Activated naive CD8-positive, alpha-beta T cell treated with anti-CD3 and anti-CD28 coated beads, Interleukin-2, amount 50 U/mL, for 24 hours (primary cell): ENCODE results near the gene ICOSLG.
A peak's percentile ranks its signal among the peaks of the same experiment; 100 is the strongest.
"Not testable (repeated sequence)": the region's sequence is repeated elsewhere in the genome, so short reads cannot be mapped to it uniquely, and the experiment has no call there.

Source experiments
- ATAC-seq: fragments of 150-1000 bp; cut with Tn5 transposase; one replicate; pipeline ENCODE4 v1.10.0; 2021
- DNase-seq: peaks from one replicate; pipeline ENCODE4 v3.0.0; 2021
- H3K27ac Mint-ChIP-seq: one replicate; pipeline ENCODE4 v1.8.0; 2021; ENCODE audit warnings: mild to moderate bottlenecking, mixed read lengths
- H3K27me3 Mint-ChIP-seq: one replicate; pipeline ENCODE4 v1.8.0; 2021; ENCODE audit warnings: mixed read lengths
- H3K36me3 Mint-ChIP-seq: one replicate; pipeline ENCODE4 v1.8.0; 2021; ENCODE audit warnings: low read depth, mixed read lengths
- H3K4me1 Mint-ChIP-seq: one replicate; pipeline ENCODE4 v1.8.0; 2021; ENCODE audit warnings: mixed read lengths
- H3K4me3 Mint-ChIP-seq: one replicate; pipeline ENCODE4 v1.8.0; 2021; ENCODE audit warnings: mild to moderate bottlenecking, moderate library complexity, mixed read lengths
- H3K9me3 Mint-ChIP-seq: one replicate; pipeline ENCODE4 v1.8.0; 2021; ENCODE audit warnings: mixed read lengths

ICOSLG gene

DNA sequence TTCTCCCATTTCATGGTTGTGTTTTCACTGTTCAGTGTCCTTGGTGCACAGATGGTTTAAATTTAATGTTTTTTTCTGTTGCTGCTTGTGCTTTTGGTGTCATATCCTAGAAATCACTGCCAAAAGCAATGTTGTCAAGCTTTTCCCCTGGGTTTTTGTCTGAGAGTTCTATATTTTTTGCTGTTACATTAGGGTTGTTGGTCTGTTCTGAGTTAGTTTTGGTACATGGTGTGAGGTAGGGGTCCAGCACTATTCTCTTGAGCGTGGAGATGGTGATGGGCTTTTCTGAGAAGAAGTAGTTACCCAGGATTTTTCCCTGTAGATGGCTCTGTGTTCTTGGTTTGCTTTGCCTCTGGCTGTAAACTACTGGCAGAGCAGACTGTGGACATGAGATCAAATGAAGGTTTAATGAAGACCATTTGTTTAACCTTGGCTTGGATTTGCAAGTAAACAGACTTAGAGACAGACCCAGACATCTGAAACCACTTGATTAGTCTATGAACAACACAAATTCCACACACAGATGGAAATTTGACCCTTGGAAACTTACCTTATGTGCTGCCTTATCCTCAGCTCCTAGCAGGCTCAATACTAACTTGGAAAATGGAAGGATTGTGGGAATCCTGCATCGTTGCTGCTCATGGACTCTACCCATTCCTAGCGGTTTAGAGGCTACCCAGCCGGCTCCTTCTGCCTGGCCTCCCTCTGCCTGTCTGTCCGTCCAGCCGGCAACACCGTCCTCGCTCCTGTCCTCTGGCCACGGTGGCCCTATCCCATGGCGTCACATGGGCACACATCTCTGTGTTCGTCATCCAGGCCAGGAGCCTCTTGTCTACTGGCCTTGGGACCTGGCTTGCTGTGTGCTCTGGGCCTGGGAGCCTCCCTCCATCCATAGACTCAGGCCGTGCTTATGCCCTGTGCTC is 50.1 kb downstream of the ICOSLG start:
- H3K27ac Mint-ChIP-seq: not testable (repeated sequence)

DNA sequence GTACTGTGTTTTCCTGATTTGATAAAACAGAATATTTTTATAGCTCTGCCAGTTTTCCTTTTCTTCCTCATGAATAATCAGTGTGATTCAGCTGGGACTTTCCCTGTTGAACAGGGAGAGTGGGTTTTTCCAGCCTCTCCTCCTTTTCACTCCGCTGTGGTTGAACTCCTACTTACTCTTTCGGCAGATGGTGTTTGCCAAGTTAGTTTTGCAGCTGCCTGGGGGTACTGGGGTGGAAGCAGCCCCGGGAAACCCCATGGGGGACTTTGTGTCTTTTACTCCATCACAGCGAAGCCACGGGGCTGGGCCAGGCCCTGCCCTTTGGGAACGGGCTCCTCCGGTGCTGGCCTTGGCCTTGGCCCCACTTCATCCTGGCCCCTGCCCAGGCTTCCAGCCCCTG is 55.9 kb downstream of the ICOSLG start:
- not testable (repeated sequence) for H3K27me3 Mint-ChIP-seq, H3K36me3 Mint-ChIP-seq, H3K27ac Mint-ChIP-seq, H3K4me1 Mint-ChIP-seq, H3K4me3 Mint-ChIP-seq, DNase-seq, H3K9me3 Mint-ChIP-seq
- peak; percentile 46 for ATAC-seq

More for the DNA sequence above, 50.1 kb downstream of the ICOSLG start:
- not testable (repeated sequence) for H3K4me3 Mint-ChIP-seq, H3K9me3 Mint-ChIP-seq, H3K4me1 Mint-ChIP-seq, DNase-seq, H3K27me3 Mint-ChIP-seq, ATAC-seq, H3K36me3 Mint-ChIP-seq

DNA sequence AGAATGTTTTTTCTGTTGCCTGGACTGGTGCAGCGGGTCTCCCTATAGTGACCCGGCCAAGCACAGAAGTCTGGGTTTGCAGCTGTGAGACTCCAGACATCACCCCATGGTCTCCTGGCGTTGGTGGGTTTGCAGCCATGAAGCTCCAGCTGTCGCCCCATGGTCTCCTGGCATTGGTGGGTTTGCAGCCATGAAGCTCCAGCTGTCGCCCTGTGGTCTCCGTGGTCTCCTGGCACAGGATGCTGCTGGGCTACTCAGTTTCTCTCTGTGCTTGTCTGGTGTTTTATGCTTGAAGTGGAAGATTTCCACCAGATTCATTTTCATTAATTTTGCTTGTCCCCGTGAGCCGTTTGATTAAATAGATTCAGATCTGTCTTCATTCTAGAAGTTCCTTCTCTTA is 58.5 kb downstream of the ICOSLG start:
- H3K4me1 Mint-ChIP-seq, ATAC-seq, H3K4me3 Mint-ChIP-seq, H3K27me3 Mint-ChIP-seq, H3K9me3 Mint-ChIP-seq, H3K36me3 Mint-ChIP-seq, H3K27ac Mint-ChIP-seq, DNase-seq: not testable (repeated sequence)

DNA sequence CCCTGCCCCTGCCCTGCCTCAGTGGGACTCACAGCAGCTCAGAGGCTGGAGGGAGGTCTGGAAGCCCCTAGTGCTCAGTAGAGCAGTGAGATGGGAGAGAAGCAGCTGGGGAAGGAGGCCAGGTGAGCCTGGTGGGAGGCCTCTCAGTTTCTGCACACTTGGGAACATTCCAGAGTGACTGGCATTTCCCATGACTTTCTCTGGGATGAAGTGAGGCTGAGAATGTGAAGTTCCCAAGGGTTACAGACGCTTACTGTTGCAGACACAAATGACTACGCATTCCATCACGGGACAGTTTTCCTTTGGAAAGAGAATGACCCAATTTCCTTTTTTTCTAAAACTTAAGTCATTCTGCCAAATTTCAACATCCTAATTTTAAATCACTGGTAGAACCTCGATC is 59.2 kb downstream of the ICOSLG start:
- H3K36me3 Mint-ChIP-seq, H3K4me1 Mint-ChIP-seq, H3K27ac Mint-ChIP-seq, ATAC-seq, H3K9me3 Mint-ChIP-seq, H3K4me3 Mint-ChIP-seq, DNase-seq, H3K27me3 Mint-ChIP-seq: not testable (repeated sequence)

DNA sequence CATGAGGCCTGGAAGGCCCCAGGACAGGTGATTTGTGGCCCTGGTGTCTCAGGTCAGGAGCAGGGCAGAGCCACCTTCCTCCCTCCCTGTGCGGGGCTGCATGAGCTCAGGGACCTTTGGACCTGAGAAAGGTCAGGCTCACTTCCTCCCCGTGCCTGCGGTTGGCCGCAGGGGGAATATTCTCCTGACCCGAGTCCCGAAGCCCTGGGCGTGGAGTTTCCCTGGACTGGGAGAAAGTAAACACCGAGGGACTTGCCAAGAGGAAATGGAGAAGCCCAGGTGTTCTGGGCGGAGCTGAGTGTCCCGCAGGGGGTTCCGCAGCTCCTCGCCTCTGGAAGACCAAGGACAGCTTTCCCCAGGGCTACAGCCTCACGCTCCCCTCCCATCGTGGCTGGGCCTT is 64.6 kb downstream of the ICOSLG start:
- not testable (repeated sequence) for H3K27ac Mint-ChIP-seq, H3K4me1 Mint-ChIP-seq, H3K4me3 Mint-ChIP-seq, ATAC-seq, H3K36me3 Mint-ChIP-seq, H3K9me3 Mint-ChIP-seq, DNase-seq, H3K27me3 Mint-ChIP-seq

DNA sequence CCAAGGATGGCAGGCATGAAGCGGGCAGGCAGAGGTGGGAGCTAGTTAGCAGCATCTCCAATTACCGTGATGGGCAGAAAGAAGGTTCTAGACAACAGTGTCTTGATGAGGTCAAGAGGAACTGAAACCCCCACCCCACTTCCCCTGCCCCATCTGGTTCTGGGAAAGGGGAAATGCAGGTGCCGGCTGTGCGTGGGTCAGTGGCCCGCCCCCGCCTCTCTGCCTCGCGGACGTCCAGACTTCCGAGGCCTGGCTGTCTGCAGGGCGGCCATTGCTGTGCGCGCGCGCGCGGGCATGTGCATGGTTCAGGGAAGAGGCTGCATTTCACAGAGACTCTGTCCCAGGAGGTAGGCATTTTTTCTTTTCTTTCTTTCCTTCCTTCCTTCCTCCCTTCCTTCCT is 65.6 kb downstream of the ICOSLG start:
- H3K36me3 Mint-ChIP-seq, H3K9me3 Mint-ChIP-seq, H3K27me3 Mint-ChIP-seq, H3K27ac Mint-ChIP-seq, ATAC-seq, H3K4me3 Mint-ChIP-seq, H3K4me1 Mint-ChIP-seq, DNase-seq: not testable (repeated sequence)
